ENCODE data around the gene MYL9.

DNA sequence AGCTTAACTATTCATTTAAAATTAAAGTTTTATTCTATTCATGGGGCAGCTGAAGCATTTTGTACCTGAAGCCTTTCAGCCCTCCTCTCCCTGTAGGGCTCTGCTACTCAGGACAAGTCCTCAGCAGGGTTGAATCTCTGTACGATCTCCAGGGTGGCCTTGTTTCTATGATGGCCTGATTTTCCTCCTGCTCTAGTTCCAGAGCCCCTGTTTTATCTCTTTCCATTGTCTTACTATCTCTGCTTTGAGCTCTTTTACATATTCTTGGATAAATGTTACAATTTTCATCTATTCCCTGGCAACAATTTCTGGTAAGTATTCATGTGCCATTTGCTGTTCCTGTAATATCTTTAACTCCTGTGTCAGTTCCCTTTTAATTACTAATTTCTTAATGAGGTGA is 19.8 kb upstream of the MYL9 start:
- TF ChIP-seq CTCF (IDR thresholded peaks at IDR 0.05) (no peak), POLR2AphosphoS5 (IDR thresholded peaks at IDR 0.05; ENCODE audit: low read depth, low read length) (no peak), EP300 (IDR thresholded peaks at IDR 0.05; ENCODE audit: borderline replicate concordance in 1 of 2, low read depth in 1 of 2, low read length in 1 of 2) (no peak), JUND (IDR thresholded peaks at IDR 0.05) (no peak), NRF1 (IDR thresholded peaks at IDR 0.05; ENCODE audit: low read depth, low read length) (no peak), TCF12 (IDR thresholded peaks at IDR 0.05) (no peak)

Measured in SK-N-SH (cell line).